ENCODE measurements around the gene GHRL.

The GHRL gene

DNA sequence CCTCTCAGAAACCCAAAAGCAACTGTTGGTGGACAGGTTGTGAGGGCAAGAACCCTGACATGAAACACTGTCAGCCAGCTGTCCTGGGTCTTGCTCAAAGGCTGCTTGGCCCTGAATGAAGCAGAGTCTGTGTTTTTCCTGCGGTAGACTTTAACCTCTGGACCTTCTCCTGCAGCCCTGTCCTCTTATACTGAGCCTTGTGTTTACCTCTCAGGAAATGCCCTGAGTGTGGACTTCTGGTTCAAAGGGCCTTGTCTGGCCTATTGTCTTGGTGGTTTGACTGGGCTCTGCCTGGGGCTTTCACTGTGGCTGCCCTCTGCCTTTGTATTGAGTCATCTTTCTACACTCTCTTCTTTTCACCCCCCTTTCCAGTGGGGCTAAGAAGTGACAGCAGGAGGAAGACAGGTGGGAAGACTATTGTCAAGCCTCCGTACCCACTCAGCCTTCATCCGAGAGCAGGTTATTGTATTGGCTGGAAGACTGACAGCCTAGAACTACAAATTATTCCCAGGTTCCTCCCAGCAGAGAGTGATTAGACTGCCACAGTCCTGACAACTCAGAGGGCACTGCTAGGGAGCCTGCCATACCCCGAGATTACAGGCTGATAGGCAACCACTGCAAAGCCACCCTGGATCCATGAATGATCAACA is 24.7 kb upstream of the GHRL start:
- H3K4me3 ChIP-seq (ENCODE audit: low read depth, low read length) = no peak overlapping the region
- TF ChIP-seq, protein P1, sequence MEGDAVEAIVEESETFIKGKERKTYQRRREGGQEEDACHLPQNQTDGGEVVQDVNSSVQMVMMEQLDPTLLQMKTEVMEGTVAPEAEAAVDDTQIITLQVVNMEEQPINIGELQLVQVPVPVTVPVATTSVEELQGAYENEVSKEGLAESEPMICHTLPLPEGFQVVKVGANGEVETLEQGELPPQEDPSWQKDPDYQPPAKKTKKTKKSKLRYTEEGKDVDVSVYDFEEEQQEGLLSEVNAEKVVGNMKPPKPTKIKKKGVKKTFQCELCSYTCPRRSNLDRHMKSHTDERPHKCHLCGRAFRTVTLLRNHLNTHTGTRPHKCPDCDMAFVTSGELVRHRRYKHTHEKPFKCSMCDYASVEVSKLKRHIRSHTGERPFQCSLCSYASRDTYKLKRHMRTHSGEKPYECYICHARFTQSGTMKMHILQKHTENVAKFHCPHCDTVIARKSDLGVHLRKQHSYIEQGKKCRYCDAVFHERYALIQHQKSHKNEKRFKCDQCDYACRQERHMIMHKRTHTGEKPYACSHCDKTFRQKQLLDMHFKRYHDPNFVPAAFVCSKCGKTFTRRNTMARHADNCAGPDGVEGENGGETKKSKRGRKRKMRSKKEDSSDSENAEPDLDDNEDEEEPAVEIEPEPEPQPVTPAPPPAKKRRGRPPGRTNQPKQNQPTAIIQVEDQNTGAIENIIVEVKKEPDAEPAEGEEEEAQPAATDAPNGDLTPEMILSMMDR (IDR thresholded peaks at IDR 0.05; ENCODE audit: low read depth, low read length, missing control alignments) = no peak
- no peak for DNase-seq
- H3K27me3 ChIP-seq (replicated peaks) = no peaks in the 10 kb centered on the region
- H3K36me3 ChIP-seq (replicated peaks) = peaks cover 70% of the 10 kb centered on the region
- in situ Hi-C loops (cut with HindIII; ENCODE audit: low pct_ligation_motif_present, low sequenced_read_pairs) = no loop called here
- no peak overlapping the region for H3K27ac ChIP-seq

DNA sequence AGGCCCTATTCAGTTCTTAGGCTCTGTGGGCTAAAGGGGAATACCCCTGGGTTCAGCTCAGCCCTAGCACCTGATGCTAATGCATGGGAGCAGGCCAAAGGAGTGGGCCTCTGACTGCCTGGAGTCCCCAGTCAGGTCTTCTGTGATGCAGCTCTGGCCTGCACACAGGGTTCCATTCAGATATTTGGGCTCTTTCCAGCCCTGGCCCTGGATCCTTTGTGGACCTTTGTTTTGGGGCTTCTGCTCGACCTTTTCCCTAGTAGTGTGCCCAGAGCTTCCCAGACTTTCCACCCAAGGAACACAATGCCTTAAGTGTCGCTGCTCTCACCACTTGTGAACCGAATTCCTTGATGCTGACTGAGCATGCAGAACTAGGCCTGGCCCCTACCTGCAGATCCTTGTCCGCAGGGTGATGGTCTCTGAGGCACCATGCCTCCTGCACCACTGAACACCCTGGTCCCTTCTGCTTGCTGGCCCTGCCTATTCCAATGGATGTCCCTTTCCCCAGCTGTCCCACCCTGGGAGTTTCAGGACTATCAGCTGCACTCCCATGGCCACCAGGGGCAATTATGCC is 23.1 kb upstream of the GHRL start:
- TF ChIP-seq, protein P1 (IDR thresholded peaks at IDR 0.05; ENCODE audit: low read depth, low read length, missing control alignments) = no peak
- peaks cover 85% of the 10 kb centered on the region for H3K36me3 ChIP-seq (replicated peaks)
- in situ Hi-C loops (cut with HindIII; ENCODE audit: low pct_ligation_motif_present, low sequenced_read_pairs) = no loop called here

DNA sequence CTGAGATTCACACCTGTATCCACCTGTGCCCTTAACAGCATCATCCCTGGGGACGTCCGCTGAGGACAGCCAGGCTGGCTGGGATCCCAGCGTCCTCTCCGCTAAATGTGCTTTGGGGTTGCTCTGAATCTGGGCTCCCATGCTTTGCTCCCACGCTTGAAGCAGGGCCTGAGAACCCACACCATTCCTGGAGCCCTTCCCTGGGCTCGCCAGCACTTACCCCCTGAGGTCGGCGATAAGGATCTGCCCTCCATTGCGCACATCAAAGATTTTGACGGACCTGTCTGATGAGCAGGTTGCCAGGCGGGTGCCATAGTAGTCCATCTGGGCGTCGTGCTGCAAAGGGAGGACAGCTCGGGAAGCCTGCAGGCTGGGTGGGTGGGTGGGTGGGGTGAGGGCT is 22.4 kb upstream of the GHRL start:
- no peak for DNase-seq
- no peaks in the 10 kb centered on the region for H3K27me3 ChIP-seq (replicated peaks)
- H3K27ac ChIP-seq = no peak overlapping the region
- no peak overlapping the region for H3K4me3 ChIP-seq (ENCODE audit: low read depth, low read length)
- TF ChIP-seq, protein P1 (IDR thresholded peaks at IDR 0.05; ENCODE audit: low read depth, low read length, missing control alignments) = no peak
- in situ Hi-C loops (cut with HindIII; ENCODE audit: low pct_ligation_motif_present, low sequenced_read_pairs) = no loop called here
- peaks cover 85% of the 10 kb centered on the region for H3K36me3 ChIP-seq (replicated peaks)

More for the DNA sequence above, 23.1 kb upstream of the GHRL start:
- Histone ChIP-seq H3K4me3 (ENCODE audit: low read depth, low read length) (no peak overlapping the region), H3K27ac (no peak overlapping the region), H3K27me3 (replicated peaks) (no peaks in the 10 kb centered on the region)
- DNase-seq = no peak

DNA sequence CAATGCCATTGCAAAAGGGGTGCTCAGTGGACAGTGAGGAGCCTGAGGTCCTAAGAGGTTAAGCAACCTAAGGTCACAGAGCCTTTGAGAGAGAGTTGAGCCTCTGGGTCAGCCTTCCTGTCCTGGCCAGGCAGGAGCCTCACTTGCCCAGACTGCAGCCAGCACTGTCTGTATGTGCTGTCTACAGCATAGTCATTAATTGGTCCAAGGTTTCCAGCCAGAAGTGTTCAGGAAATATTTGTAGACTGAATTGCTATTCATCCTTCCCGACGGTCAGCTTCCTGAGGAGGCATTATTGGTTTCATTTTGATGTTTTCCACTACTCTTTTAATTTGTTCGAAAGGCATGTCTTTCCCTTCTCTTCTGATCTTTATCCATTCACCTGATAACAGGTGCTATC is 20.1 kb upstream of the GHRL start:
- H3K36me3 ChIP-seq (replicated peaks) = peaks cover 88% of the 10 kb centered on the region

DNA sequence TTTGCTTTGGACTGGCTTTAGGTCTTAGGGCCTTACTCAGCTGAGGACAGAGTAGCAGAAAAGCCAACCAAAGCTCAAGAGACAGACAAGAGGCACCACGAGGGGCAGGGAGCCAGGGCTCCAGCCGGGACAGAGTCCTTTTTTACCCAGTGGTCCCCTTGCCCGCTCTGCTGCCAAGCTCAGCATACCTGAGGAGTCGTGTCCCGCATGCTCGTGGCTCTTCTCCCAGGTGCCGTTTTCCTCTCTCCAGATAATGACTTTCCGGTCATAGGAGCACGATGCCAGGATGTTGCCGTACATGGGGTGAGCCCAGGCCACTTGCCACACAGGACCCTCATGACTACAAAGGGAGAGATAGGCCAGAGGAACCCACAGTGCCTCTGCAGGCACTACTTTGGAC is 19.6 kb upstream of the GHRL start:
- no peaks in the 10 kb centered on the region for H3K27me3 ChIP-seq (replicated peaks)
- no peak overlapping the region for H3K27ac ChIP-seq
- DNase-seq = no peak
- TF ChIP-seq, protein P1 (IDR thresholded peaks at IDR 0.05; ENCODE audit: low read depth, low read length, missing control alignments) = no peak
- H3K36me3 ChIP-seq (replicated peaks) = peaks cover 88% of the 10 kb centered on the region
- in situ Hi-C loops (cut with HindIII; ENCODE audit: low pct_ligation_motif_present, low sequenced_read_pairs) = no loop called here
- no peak overlapping the region for H3K4me3 ChIP-seq (ENCODE audit: low read depth, low read length)

More for the DNA sequence above, 20.1 kb upstream of the GHRL start:
- TF ChIP-seq, protein P1 (IDR thresholded peaks at IDR 0.05; ENCODE audit: low read depth, low read length, missing control alignments) = no peak
- in situ Hi-C loops (cut with HindIII; ENCODE audit: low pct_ligation_motif_present, low sequenced_read_pairs) = no loop called here
- Histone ChIP-seq H3K27me3 (replicated peaks) (no peaks in the 10 kb centered on the region), H3K27ac (no peak overlapping the region), H3K4me3 (ENCODE audit: low read depth, low read length) (no peak overlapping the region)
- no peak for DNase-seq

GRCh38 chr3:10311710-10312109 is 19.0 kb upstream of the GHRL start:
- in situ Hi-C loops (cut with HindIII; ENCODE audit: low pct_ligation_motif_present, low sequenced_read_pairs) = no loop called here
- no peaks in the 10 kb centered on the region for H3K27me3 ChIP-seq (replicated peaks)
- H3K36me3 ChIP-seq (replicated peaks) = peaks cover 86% of the 10 kb centered on the region
- DNase-seq = no peak
- TF ChIP-seq, protein P1 (IDR thresholded peaks at IDR 0.05; ENCODE audit: low read depth, low read length, missing control alignments) = no peak
- no peak overlapping the region for H3K4me3 ChIP-seq (ENCODE audit: low read depth, low read length)
- H3K27ac ChIP-seq = no peak overlapping the region

All from brain microvascular endothelial cell (primary cell).